GM12878 (cell line): ENCODE measurements around the gene SLC25A39. TPM values are rescaled to one million over a fixed set of nuclear protein-coding genes. Genes with fewer than 3 reads are reported as not detected.

Source experiments
- ATAC-seq: fragments of 200-7000 bp; cut with Tn5 transposase; 3 replicates; pipeline ENCODE4 v1.9.1; 2020; ENCODE audit warnings: mild to moderate bottlenecking, moderate library complexity
- BruUV-seq: library from RNA; stranded (reverse); fragments of 400-500 nt; replicated peaks from 2 replicates; lab custom pipeline; 2021; lab: Mats Ljungman, UMichigan
- CTCF ChIA-PET: fragments of 300-600 bp; sonication (Branson Sonifier 250); formaldehyde crosslinking; extraction: SDS; loops from one replicate; lab custom pipeline; 2021; ENCODE audit warnings: inconsistent platforms; lab: Yijun Ruan, JAX
- POLR2A ChIA-PET: fragments of 350-600 bp; formaldehyde crosslinking; extraction: SDS; loops from one replicate; lab custom pipeline; 2021; ENCODE audit warnings: inconsistent platforms; lab: Charles Lee
- RAD21 ChIA-PET: fragments of 300-600 bp; sonication (Branson Sonifier 250); formaldehyde crosslinking; loops from one replicate; lab custom pipeline; 2023; ENCODE audit warnings: antibody characterized with exemption; ENCODE audit not compliant: unreplicated experiment; lab: Charles Lee
- SMC1A ChIA-PET: fragments of 300-600 bp; sonication (Branson Sonifier 250); formaldehyde crosslinking; loops from one replicate; lab custom pipeline; 2023; ENCODE audit not compliant: unreplicated experiment, uncharacterized antibody; lab: Charles Lee
- DNase-seq: peaks from one replicate; pipeline ENCODE4 v3.0.0-alpha.2; 2011; ENCODE audit warnings: low read depth, low spot score
- FAIRE-seq: peaks from 3 replicates; lab custom pipeline; 2011; peaks lifted over from hg19 to GRCh38; lab: Jason Lieb, UNC
- H2AFZ ChIP-seq: 2 replicates; pipeline ENCODE4 v1.6.0; 2011; ENCODE audit warnings: low read depth, low read length, control low read depth; ENCODE audit not compliant: control insufficient read depth
- H3K27ac ChIP-seq: 2 replicates; pipeline ENCODE4 v1.5.1; 2011; ENCODE audit warnings: control low read depth; ENCODE audit not compliant: control insufficient read depth, insufficient read depth
- H3K27me3 ChIP-seq, 2 experiments: replicated peaks in 1 of 2; 2 replicates each; pipeline versions ENCODE4 v1.6.0 to v1.6.1; 2011; ENCODE audit warnings: low read length in 1 of 2; ENCODE audit not compliant: control insufficient read depth in 2 of 2, insufficient read depth in 2 of 2
- H3K36me3 ChIP-seq, 2 experiments: 2 replicates each; pipeline ENCODE4 v1.5.1; 2011; ENCODE audit warnings: low read length in 1 of 2; ENCODE audit not compliant: control insufficient read depth in 2 of 2, insufficient read depth in 2 of 2
- H3K4me1 ChIP-seq: 2 replicates; pipeline ENCODE4 v1.6.1; 2011; ENCODE audit warnings: mild to moderate bottlenecking, low read length, moderate library complexity, mixed read lengths; ENCODE audit not compliant: control insufficient read depth, insufficient read depth
- H3K4me2 ChIP-seq: 2 replicates; pipeline ENCODE4 v1.6.0; 2011; ENCODE audit warnings: control low read depth; ENCODE audit not compliant: control insufficient read depth, insufficient read depth
- H3K4me3 ChIP-seq: fragments of 200-600 bp; sonication (generic); 2 replicates; pipeline ENCODE4 v1.5.1; 2016
- H3K79me2 ChIP-seq: 2 replicates; pipeline ENCODE4 v1.6.0; 2011; ENCODE audit warnings: low read length; ENCODE audit not compliant: control insufficient read depth, insufficient read depth
- H3K9ac ChIP-seq: 2 replicates; pipeline ENCODE4 v1.8.0; 2011; ENCODE audit warnings: low read length, control low read depth, mixed read lengths; ENCODE audit not compliant: control insufficient read depth, insufficient read depth
- H3K9me3 ChIP-seq: replicated peaks from 3 replicates; pipeline ENCODE4 v1.5.1; 2011; ENCODE audit warnings: mild to moderate bottlenecking, low read length; ENCODE audit not compliant: control insufficient read depth, insufficient read depth
- H4K20me1 ChIP-seq: 2 replicates; pipeline ENCODE4 v1.6.0; 2011; ENCODE audit not compliant: control insufficient read depth, insufficient read depth
- BACH1 ChIP-seq: fragments of 450-650 bp; IDR thresholded peaks from 2 replicates; pipeline ENCODE4 v1.6.1; 2017; ENCODE audit warnings: mild to moderate bottlenecking, borderline replicate concordance
- BHLHE40 ChIP-seq, 2 experiments: fragments of 450-650 bp in 1 of 2; IDR thresholded peaks; 2 replicates each; pipeline ENCODE4 v1.6.1; 2011 to 2017; ENCODE audit warnings: low read depth in 2 of 2, borderline replicate concordance in 1 of 2, improper control_type of control experiment in 1 of 2, low read length in 1 of 2, mild to moderate bottlenecking in 1 of 2
- EGR1 ChIP-seq, 2 experiments: IDR thresholded peaks; 1 replicate in 1 of 2; 2 replicates in 1 of 2; pipeline ENCODE4 v1.6.1; 2011 to 2012; ENCODE audit warnings: low read depth in 2 of 2, low read length in 2 of 2, borderline replicate concordance in 1 of 2, mild to moderate bottlenecking in 1 of 2, moderate library complexity in 1 of 2
- FOXM1 ChIP-seq: IDR thresholded peaks from 2 replicates; pipeline ENCODE4 v1.6.1; 2012; ENCODE audit warnings: low read depth, mild to moderate bottlenecking, inconsistent platforms, low read length, moderate library complexity
- NFYB ChIP-seq: IDR thresholded peaks from 2 replicates; pipeline ENCODE4 v1.6.1; 2011; ENCODE audit warnings: low read depth, mild to moderate bottlenecking, low read length, improper control_type of control experiment, moderate library complexity; ENCODE audit not compliant: insufficient read depth
- RB1 ChIP-seq: fragments of 450-650 bp; formaldehyde crosslinking; IDR thresholded peaks from 2 replicates; pipeline ENCODE4 v1.6.1; 2017; ENCODE audit warnings: mild to moderate bottlenecking, borderline replicate concordance
- TCF12 ChIP-seq: IDR thresholded peaks from 2 replicates; pipeline ENCODE4 v1.6.1; 2011; ENCODE audit warnings: low read depth, mild to moderate bottlenecking, low read length
- YY1 ChIP-seq: IDR thresholded peaks from 2 replicates; pipeline ENCODE4 v1.6.1; 2011; ENCODE audit warnings: low read depth, mild to moderate bottlenecking, low read length
- ZNF622 ChIP-seq: fragments of 450-650 bp; IDR thresholded peaks from 2 replicates; pipeline ENCODE4 v1.6.1; 2017; ENCODE audit warnings: mild to moderate bottlenecking, inconsistent platforms
- WGBS: methylation state at CpG from one replicate; pipeline ENCODE4 v1.1.6; 2016; ENCODE audit warnings: low lambda C conversion rate; ENCODE audit not compliant: insufficient replicate concordance, insufficient coverage; ENCODE audit errors: missing lambda C conversion rate; 5-methylcytosine and 5-hydroxymethylcytosine counted together
- in situ Hi-C: fragments of 300-500 bp; cut with MboI; formaldehyde crosslinking; loops from 9 replicates; pipeline ENCODE4 v1.14.3; 2018; ENCODE audit warnings: mixed read lengths
- intact Hi-C: fragments of 100-400 bp; cut with micrococcal nuclease; formaldehyde crosslinking; loops from one replicate; pipeline ENCODE4 v1.14.2; 2022; ENCODE audit not compliant: unreplicated experiment
- polyA plus RNA-seq, 11 experiments: library from polyadenylated mRNA; depleted of rRNA in 4 of 11; unstranded in 6 of 11; stranded (reverse) in 5 of 11; fragments of >200 nt; fragmentation: Nextera tagmentation in 4 of 11; fragmentation: Illumina TruSeq in 1 of 11; extraction: Ambion mirVana in 4 of 11; extraction: Trizol in 1 of 11; gene quantifications; 1 replicate in 1 of 11; 2 replicates in 10 of 11; pipeline versions ENCODE4 v1.2.1 to v1.2.3, GENCODE V29; 2011 to 2016; ENCODE audit warnings: inconsistent platforms in 2 of 11, missing spikeins in 2 of 11, low read depth in 1 of 11
- total RNA-seq, 4 experiments: library from RNA; depleted of rRNA in 3 of 4; stranded (reverse); fragments of >200 nt in 3 of 4; fragmentation: Illumina TruSeq in 1 of 4; extraction: Trizol in 1 of 4; gene quantifications; 2 replicates each; pipeline versions ENCODE4 v1.2.1 to v1.2.3, GENCODE V29; 2013 to 2021
- TF ChIP-seq, protein P1 (sequence below): fragments of 450-650 bp; IDR thresholded peaks from 2 replicates; pipeline ENCODE4 v1.6.1; 2017; ENCODE audit warnings: antibody characterized with exemption, mild to moderate bottlenecking, moderate library complexity
- TF ChIP-seq, protein P2 (sequence below): fragments of 450-650 bp; formaldehyde crosslinking; IDR thresholded peaks from 2 replicates; pipeline ENCODE4 v1.4.0; 2020; ENCODE audit warnings: mild to moderate bottlenecking, moderate library complexity
- TF ChIP-seq, protein P3 (sequence below): IDR thresholded peaks from 2 replicates; pipeline ENCODE4 v1.6.1; 2012; ENCODE audit warnings: low read depth, low read length, improper control_type of control experiment

SLC25A39 gene
- total and polyA plus RNA-seq, 10 of the 15 experiments (the other 5 are each of a cell fraction or from before 2014, with no cell fraction given) = 3.5 to 270 (median 150) TPM

DNA sequence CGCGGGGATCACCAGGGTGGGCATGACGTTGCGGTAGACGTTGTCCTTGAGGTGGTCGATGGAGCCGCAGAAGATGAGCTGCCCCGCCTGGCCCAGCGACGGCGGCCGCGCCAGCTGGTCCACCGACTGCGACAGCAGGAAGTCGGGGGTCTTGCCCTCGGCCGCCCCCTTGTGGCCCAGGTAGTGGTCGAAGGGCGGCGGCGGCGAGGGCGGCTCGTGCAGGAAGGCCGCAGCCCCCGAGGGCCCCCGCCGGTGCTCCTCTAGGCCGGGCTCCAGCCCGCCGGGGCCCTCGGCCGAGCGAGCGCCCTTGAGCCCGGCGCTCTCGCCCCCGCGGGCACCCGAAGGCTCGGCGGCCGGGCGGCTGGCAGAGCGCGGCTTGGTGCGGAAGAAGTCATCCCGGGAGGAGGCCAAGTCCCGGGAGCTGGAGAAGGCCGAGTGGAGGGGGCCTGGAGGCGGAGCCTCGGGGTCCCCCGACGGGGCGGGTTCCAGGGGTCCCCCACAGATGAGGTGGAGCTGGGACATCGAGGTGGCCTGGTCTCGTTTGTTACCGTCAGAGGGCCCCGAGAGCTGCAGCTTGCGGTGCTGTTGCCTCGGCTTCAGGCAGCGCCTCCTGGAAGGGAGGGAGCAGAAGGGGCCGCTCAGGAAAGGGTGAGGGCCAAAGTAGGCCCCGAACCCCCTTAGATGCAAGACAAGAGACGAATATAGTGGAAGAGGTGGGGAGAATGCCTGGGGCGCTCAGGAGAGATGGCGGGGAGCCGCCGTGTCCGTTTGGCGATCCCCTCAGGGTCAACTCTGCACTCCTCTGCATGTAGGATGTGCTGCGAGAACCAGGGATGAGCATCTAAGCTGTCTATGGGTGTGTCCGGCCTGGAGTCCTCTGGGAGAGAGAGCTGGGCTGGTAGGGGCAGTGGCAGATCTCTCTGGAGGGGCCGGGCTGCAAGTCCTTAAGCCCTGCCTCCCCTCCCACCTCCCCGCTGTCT lies 30.2 kb upstream of the SLC25A39 start (continued):
- TF ChIP-seq, protein P1, sequence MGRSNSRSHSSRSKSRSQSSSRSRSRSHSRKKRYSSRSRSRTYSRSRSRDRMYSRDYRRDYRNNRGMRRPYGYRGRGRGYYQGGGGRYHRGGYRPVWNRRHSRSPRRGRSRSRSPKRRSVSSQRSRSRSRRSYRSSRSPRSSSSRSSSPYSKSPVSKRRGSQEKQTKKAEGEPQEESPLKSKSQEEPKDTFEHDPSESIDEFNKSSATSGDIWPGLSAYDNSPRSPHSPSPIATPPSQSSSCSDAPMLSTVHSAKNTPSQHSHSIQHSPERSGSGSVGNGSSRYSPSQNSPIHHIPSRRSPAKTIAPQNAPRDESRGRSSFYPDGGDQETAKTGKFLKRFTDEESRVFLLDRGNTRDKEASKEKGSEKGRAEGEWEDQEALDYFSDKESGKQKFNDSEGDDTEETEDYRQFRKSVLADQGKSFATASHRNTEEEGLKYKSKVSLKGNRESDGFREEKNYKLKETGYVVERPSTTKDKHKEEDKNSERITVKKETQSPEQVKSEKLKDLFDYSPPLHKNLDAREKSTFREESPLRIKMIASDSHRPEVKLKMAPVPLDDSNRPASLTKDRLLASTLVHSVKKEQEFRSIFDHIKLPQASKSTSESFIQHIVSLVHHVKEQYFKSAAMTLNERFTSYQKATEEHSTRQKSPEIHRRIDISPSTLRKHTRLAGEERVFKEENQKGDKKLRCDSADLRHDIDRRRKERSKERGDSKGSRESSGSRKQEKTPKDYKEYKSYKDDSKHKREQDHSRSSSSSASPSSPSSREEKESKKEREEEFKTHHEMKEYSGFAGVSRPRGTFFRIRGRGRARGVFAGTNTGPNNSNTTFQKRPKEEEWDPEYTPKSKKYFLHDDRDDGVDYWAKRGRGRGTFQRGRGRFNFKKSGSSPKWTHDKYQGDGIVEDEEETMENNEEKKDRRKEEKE = no peak
- TF ChIP-seq NFYB = no peak
- TF ChIP-seq, all 136 proteins: peak for 9

DNA sequence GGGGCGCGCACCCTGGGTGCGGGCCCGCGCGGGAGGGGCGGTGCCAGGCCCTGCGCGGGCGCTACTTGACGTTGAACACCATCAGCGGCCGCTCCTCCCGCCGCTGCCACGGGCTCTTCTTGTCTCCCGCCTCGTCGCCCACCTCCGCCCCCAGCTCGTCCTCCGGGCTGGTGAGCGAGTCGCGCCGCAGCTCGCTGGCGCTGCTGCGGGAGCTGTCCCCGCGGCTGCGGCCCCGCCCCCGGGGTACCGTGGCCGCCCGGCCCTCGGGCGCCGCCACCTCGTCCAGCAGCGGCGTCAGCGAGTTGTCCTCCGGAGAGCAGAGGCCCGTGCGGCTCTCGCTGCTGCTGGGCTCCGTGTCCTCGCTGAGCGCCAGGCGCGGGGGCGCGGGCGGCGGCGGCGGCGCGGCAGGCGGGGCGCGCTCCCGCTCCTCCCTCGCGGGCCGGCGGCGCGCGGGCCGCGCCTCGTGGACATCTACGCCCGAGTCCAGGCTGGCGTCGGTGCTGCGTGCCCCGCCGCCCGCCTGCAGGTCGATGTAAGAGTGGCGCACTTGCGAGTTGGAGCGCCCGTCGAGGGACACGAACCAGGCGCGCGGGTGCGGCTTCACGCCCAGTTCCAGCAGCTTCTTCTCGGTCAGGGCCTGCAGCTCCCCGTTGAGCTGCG lies 29.2 kb upstream of the SLC25A39 start:
- ATAC-seq (no peak), FAIRE-seq (no peak)
- no TSS peak for BruUV-seq
- TF ChIP-seq, protein P2, sequence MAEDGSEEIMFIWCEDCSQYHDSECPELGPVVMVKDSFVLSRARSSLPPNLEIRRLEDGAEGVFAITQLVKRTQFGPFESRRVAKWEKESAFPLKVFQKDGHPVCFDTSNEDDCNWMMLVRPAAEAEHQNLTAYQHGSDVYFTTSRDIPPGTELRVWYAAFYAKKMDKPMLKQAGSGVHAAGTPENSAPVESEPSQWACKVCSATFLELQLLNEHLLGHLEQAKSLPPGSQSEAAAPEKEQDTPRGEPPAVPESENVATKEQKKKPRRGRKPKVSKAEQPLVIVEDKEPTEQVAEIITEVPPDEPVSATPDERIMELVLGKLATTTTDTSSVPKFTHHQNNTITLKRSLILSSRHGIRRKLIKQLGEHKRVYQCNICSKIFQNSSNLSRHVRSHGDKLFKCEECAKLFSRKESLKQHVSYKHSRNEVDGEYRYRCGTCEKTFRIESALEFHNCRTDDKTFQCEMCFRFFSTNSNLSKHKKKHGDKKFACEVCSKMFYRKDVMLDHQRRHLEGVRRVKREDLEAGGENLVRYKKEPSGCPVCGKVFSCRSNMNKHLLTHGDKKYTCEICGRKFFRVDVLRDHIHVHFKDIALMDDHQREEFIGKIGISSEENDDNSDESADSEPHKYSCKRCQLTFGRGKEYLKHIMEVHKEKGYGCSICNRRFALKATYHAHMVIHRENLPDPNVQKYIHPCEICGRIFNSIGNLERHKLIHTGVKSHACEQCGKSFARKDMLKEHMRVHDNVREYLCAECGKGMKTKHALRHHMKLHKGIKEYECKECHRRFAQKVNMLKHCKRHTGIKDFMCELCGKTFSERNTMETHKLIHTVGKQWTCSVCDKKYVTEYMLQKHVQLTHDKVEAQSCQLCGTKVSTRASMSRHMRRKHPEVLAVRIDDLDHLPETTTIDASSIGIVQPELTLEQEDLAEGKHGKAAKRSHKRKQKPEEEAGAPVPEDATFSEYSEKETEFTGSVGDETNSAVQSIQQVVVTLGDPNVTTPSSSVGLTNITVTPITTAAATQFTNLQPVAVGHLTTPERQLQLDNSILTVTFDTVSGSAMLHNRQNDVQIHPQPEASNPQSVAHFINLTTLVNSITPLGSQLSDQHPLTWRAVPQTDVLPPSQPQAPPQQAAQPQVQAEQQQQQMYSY (CRISPR knock-in tag) = no peak
- TF ChIP-seq BACH1 = no peak
- no peak for TF ChIP-seq FOXM1
- no peak for TF ChIP-seq BHLHE40 (IDR thresholded peaks at IDR 0.05; ENCODE audit: borderline replicate concordance in 1 of 2, low read depth in 2 of 2, low read length in 1 of 2)
- TF ChIP-seq TCF12 = no peak
- no peak for TF ChIP-seq YY1
- TF ChIP-seq, protein P3, sequence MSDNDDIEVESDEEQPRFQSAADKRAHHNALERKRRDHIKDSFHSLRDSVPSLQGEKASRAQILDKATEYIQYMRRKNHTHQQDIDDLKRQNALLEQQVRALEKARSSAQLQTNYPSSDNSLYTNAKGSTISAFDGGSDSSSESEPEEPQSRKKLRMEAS = 0 out of 2 replicates have a peak, but pooled peaks have one; percentile 14
- no peak for TF ChIP-seq RB1
- no peak for TF ChIP-seq ZNF622
- TF ChIP-seq EGR1 (IDR thresholded peaks at IDR 0.05; ENCODE audit: borderline replicate concordance in 1 of 2, low read depth in 2 of 2, low read length in 2 of 2) = peak in 1 of 2 experiments; percentile 37; a peak in 1 of 3 replicates

More for the DNA sequence above, 29.2 kb upstream of the SLC25A39 start:
- WGBS = 1% methylated on average over 51 of the region's 98 CpGs
- Histone ChIP-seq H3K36me3 (peaks cover 18 to 20% of the 10 kb centered on the region in 2 experiments; a peak in 3 of 4 replicates), H3K4me2 (peak overlapping the region; percentile 42), H3K27ac (no peak overlapping the region), H3K9me3 (no peaks in the 10 kb centered on the region), H3K9ac (no peak overlapping the region), H2AFZ (peak overlapping the region; percentile 65), H3K4me1 (peaks cover 19% of the 10 kb centered on the region), H3K4me3 (peak overlapping the region; percentile 27; the same call in 1 of the 2 replicates), H3K27me3 (no peaks in the 10 kb centered on the region; a peak in 1 of 4 replicates), H3K79me2 (peaks cover 14% of the 10 kb centered on the region), H4K20me1 (no peaks in the 10 kb centered on the region)
- intact Hi-C loops (no loop called here), in situ Hi-C loops (no loop called here)
- DNase-seq = no peak
- POLR2A ChIA-PET = interaction anchor here (0.6 kb wide), 1 partner anchor 149 kb away, joined by 6 read pairs; no protein-coding TSS in a partner anchor
- RAD21 ChIA-PET = interaction anchor here (0.6 to 1.6 kb wide), 3 partner anchors 10 to 165 kb away, joined by 4 read pairs; partner anchors contain the start of gene FAM171A2
- SMC1A ChIA-PET = interaction anchor here (1.6 kb wide), 1 partner anchor 169 kb away, joined by 4 read pairs; no protein-coding TSS in a partner anchor
- CTCF ChIA-PET = interaction anchor here (1.0 to 1.8 kb wide), 4 partner anchors 8 to 144 kb away, joined by 3 to 6 read pairs (median 5); partner anchors contain the start of genes FAM171A2 and GRN
